HG02571 (cell line): ENCODE measurements around the gene TMUB2.

Experiments
- ATAC-seq: cut with Tn5 transposase; IDR thresholded peaks from one replicate; pipeline ENCODE4 v1.9.1; 2021; ENCODE audit warnings: mild to moderate bottlenecking, moderate library complexity; ENCODE audit not compliant: unreplicated experiment

Gene TMUB2

DNA sequence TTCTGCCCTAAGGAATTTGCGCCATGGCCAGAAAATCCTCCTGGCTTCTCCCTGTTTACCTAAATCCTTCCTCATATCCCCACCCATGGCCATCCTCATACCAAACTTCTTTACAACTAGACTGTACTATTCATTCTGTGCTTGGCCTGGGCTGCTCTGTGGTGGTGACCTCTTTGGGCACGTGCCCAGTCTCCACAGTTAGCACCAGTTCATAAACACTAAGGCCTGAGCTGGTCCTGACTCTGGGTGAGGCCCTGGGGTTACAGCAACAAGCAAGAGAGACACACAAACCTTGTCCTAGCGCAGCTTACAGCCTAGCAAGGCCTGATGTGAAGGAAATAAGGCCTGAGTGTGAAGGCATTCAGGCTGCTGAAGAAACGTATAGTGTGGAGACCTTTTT, 16.0 kb downstream of the TMUB2 start:
- ATAC-seq: no peak

- no peak for ATAC-seq
Measured at GRCh38 chr17:44203731-44204440, 17.1 kb downstream of the TMUB2 start.

DNA sequence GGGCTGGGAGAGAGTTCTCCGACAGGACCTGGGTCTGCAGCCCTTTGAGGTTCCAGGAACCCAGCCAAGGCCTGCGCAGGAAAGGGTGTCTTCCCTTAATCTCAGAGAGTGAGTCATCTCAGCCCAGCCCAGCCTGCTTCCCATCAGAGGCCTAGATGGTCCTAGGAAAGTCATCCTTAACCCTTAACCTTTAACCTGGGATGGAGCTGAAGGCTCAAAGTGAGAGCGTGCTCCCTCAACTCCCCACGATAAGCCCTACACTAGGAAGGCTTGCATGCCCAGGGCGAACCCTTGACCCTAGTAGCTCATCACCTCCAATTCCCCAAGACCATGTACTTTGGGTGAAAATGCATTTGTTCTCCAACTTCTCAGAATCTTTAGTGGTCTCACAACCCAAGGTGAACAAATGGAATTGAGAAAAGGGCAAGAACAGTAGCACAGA, 17.7 kb downstream of the TMUB2 start:
- no peak for ATAC-seq

- ATAC-seq: no peak
Measured at GRCh38 chr17:44205962-44206824, 19.4 kb downstream of the TMUB2 start.

GRCh38 chr17:44206825-44207155, 20.0 kb downstream of the TMUB2 start:
- no peak for ATAC-seq

DNA sequence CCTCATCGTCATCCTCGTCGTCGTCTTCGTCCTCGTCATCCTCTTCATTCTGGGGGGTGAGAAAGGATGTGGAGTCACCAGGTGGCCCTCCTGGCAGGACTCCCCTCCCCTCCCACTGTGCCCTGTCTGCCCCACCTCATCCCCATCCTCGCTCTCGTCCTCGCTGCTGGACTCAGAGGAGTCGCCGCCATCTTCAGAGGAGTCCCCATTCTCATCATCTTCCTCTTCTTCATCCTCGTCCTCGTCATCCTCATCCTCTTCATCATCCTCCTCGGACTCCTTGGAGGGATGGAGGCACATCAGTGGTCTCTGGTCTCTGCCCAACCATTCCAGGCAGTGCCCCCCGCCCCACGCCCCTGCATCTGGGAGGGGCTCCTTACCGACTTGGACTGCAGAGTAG, 20.5 kb downstream of the TMUB2 start:
- no peak for ATAC-seq

DNA sequence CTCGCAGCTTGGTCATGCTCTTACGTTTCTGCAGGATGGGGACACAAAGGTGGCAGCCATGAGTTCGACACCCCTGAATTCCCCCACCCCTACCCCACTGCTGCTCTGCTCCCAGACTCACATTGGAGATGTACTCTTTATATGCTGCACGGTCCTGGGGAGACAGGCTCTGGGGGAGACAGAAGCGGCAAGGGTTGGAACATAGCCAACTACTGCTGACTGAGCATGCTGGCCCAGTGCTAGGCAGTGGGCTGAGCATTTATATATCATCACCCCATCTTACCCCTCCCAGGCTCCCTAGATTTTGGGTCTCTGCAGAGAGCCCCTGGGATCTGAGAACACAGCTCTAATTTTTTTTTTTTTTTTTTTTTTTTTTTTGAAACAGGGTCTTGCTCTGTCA, 21.0 kb downstream of the TMUB2 start:
- ATAC-seq: no peak

DNA sequence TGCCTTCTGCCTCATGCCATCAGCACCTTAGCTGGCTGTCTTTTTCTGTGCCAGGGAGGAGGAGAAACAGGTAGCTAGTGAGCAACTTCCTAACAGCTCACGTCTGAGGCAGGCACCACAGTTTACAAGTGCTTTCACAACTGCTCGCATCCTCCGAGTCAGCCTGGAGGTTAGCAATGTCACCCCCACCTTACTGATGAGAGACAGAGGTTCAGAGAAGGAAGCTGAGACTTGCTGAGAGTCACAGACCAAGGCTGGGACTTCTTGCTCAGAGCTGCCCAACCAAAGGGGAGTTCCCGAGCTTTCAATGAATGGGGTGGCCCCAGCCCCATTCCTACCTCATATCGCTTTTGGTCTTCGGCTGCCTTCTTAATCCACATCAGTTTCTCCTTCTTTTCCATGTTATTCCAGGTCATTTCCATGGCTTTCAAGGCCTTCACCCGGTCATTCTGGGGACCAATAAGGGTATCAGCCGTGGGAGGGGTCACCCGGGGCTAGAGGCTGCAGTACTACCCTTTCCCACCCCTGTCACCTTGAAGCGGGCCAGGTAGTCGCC, 23.1 kb downstream of the TMUB2 start:
- ATAC-seq: peak; percentile 25

GRCh38 chr17:44210342-44211192, 23.8 kb downstream of the TMUB2 start:
- ATAC-seq: peak; percentile 62

- ATAC-seq: no peak
Measured at GRCh38 chr17:44211281-44212265, 24.8 kb downstream of the TMUB2 start.

- no peak for ATAC-seq
Measured at GRCh38 chr17:44212507-44213402, 26.0 kb downstream of the TMUB2 start.

DNA sequence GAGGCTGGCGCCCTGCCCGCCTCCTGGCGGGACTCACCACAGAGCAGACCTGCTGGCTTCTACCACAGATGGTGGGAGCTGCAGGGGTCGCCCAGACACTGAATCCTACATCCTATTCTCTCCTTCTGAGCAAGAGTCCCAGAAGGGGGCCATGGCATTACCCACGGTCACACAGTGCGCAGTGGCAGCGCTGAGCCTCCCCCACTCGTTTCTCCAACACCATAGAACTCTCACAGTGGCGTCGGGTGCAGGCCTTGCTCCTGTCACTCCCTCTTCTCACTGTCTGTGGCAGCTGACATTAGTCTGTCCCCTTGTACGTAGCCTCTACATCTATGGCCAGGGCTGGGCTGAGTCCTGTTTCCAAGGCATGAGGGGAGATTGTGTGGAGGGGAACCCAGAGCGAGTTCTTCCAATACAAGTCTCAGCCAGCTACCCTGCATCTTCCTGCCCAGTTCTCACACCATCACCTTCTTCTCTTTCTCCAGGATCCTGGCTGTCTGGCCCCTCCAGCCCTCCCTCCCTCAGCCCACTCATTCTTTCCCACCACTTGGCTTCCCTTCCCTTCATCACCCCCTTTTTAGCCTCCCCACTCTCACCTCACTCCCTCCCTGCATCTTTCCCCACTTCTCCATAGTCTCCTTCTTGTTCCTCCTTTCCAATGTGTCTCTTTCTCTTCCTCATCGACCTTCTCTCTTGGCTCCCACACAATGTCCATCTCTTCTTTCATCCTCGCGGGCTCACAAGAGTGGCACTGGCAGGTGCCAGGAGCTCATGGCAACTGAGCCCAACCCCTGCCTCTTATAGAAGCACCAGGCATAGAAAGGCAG, 26.8 kb downstream of the TMUB2 start:
- no peak for ATAC-seq

- ATAC-seq: no peak
Measured at GRCh38 chr17:44214230-44214494, 27.4 kb downstream of the TMUB2 start.

DNA sequence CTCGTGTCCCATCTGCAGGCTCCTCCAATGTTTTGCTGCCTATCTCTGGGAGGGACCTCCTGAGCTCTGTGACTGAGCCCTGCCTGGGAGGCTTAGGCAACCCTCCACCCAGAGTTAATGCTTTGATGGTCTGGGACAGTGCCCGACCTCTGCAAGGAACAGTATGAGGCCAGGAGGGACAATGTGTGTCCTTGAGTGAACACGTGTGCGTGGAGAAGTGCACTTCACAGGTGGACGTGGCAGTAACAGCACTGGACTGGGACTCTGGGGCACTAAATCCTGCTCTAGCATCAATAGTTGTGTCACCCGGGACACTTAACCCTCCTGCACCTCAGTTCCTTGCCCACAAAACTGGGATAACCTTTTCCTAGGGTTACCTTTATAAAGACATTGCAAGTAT, 28.1 kb downstream of the TMUB2 start:
- ATAC-seq: no peak

DNA sequence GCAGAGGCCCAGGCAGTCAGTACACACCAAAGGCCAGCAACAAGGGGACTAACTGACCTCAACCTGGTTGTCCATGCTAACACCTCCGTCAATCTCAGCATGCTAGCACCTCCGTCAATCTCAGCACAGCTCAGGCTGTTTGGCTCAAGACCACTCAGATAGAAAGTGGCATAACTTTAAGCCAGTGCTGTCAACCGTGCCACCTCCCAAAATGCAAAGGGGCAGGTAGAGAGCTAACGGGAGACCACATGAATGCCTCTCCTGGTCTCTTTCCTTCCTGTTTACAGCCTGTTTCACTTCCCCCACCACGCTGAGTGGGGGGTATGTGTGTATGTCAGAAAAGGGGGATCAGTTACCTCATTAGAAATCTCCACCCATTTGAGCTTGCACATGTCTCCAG, 29.4 kb downstream of the TMUB2 start:
- no peak for ATAC-seq

DNA sequence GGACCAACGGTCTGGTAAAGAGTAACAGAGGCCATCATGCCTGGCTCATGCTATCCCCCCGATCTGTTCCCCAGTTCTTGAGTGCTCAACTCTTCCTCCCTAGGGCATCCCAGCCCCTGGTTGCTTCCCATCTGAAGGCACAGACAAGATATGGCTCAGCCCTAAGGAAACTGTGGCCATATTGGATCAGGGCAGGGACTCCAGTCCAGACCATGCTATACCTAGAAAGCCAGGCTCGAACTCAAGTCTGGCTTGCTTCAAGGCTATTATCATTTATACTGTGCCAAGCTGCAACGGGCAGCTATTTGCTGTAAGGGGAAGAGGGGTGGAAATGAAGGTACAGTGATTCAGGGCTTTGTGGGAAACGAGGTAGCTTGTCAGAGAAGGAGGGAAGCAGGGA, 29.9 kb downstream of the TMUB2 start:
- ATAC-seq: no peak

- no peak for ATAC-seq
Measured at GRCh38 chr17:44217738-44218343, 31.1 kb downstream of the TMUB2 start.
